Measurements from ENCODE around the gene STRA6. TPM values are rescaled to one million over a fixed set of nuclear protein-coding genes. Genes with fewer than 3 reads are reported as not detected.

The STRA6 gene
- polyA plus RNA-seq, 1 of the 3 experiments (the other 2 are of a cell fraction) = 27.9 TPM

DNA sequence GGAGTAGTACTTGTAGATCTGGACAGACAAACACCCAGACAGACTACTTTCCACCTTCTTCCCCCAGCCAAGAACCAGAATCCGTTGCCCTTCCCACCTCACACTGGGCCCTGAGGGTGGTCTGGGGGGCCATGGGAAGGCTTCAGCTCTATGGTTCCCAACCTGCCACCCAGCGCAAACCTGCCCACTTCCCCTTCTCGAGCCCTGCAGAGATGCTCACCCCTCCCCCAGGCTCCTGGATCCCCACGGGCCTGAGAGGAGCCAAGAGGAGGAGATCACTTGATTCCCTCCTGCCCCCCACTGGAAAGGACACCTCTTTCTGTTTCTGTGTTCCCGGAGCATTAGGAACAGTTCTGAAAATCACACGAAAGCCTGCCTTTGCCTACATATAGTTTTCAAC, 8.7 kb downstream of the STRA6 start:
- no peaks in the 10 kb centered on the region for H4K20me1 ChIP-seq (ENCODE audit: insufficient read depth)
- peak overlapping the region; percentile 34; the same call in 1 of the 2 replicates for H3K4me2 ChIP-seq
- 71% methylated on average over 6 of the region's 6 CpGs for WGBS (ENCODE audit: low lambda C conversion rate)
- H3K36me3 ChIP-seq (replicated peaks in 1 of 2; ENCODE audit: control insufficient read depth in 1 of 2, insufficient read depth in 2 of 2, low read length in 1 of 2) = peaks cover 0 to 34% of the 10 kb centered on the region in 2 experiments
- DNase-seq = no peak
- H3K79me2 ChIP-seq (ENCODE audit: insufficient read depth) = no peaks in the 10 kb centered on the region
- no peaks in the 10 kb centered on the region for H3K9me2 ChIP-seq
- ChIA-PET POLR2A (interaction anchor here (0.8 to 1.3 kb wide), 3 partner anchors 9 to 22 kb away, joined by 3 to 5 read pairs (median 3); partner anchors contain the start of gene STRA6), CTCF (interaction anchor here (0.7 to 10.7 kb wide), 3 partner anchors 9 to 115 kb away, joined by 3 to 85 read pairs (median 7); no protein-coding TSS in a partner anchor)
- no peak overlapping the region for H3K4me3 ChIP-seq (ENCODE audit: low read depth in 2 of 2, low read length in 1 of 2)
- H3K27me3 ChIP-seq (ENCODE audit: insufficient read depth) = no peaks in the 10 kb centered on the region
- peak overlapping the region; percentile 57; the same call in 1 of the 2 replicates for H3K9ac ChIP-seq
- H3F3A ChIP-seq (replicated peaks; ENCODE audit: insufficient read depth) = peaks cover 36% of the 10 kb centered on the region
- H2AFZ ChIP-seq (ENCODE audit: low read depth) = no peak overlapping the region
- H3K4me1 ChIP-seq (ENCODE audit: control insufficient read depth in 1 of 2, insufficient read depth in 2 of 2, low read depth in 1 of 2, low read length in 1 of 2) = peaks cover 44 to 64% of the 10 kb centered on the region in 2 experiments
- H3K9me3 ChIP-seq = no peaks in the 10 kb centered on the region
- no peak for TF ChIP-seq SMC3 (IDR thresholded peaks at IDR 0.05; ENCODE audit: low read depth, low read length)
- no peak for TF ChIP-seq JUND (IDR thresholded peaks at IDR 0.05)
- TF ChIP-seq, protein P1, sequence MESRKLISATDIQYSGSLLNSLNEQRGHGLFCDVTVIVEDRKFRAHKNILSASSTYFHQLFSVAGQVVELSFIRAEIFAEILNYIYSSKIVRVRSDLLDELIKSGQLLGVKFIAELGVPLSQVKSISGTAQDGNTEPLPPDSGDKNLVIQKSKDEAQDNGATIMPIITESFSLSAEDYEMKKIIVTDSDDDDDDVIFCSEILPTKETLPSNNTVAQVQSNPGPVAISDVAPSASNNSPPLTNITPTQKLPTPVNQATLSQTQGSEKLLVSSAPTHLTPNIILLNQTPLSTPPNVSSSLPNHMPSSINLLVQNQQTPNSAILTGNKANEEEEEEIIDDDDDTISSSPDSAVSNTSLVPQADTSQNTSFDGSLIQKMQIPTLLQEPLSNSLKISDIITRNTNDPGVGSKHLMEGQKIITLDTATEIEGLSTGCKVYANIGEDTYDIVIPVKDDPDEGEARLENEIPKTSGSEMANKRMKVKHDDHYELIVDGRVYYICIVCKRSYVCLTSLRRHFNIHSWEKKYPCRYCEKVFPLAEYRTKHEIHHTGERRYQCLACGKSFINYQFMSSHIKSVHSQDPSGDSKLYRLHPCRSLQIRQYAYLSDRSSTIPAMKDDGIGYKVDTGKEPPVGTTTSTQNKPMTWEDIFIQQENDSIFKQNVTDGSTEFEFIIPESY (IDR thresholded peaks at IDR 0.05; ENCODE audit: borderline replicate concordance, low read depth) = no peak
- no peak for TF ChIP-seq FOSL2 (IDR thresholded peaks at IDR 0.05; ENCODE audit: borderline replicate concordance, low read depth)
- no peak for TF ChIP-seq TCF12 (IDR thresholded peaks at IDR 0.05)
- TF ChIP-seq SIN3A (IDR thresholded peaks at IDR 0.05; ENCODE audit: borderline replicate concordance, low read depth, low read length) = no peak
- TF ChIP-seq, protein P2, sequence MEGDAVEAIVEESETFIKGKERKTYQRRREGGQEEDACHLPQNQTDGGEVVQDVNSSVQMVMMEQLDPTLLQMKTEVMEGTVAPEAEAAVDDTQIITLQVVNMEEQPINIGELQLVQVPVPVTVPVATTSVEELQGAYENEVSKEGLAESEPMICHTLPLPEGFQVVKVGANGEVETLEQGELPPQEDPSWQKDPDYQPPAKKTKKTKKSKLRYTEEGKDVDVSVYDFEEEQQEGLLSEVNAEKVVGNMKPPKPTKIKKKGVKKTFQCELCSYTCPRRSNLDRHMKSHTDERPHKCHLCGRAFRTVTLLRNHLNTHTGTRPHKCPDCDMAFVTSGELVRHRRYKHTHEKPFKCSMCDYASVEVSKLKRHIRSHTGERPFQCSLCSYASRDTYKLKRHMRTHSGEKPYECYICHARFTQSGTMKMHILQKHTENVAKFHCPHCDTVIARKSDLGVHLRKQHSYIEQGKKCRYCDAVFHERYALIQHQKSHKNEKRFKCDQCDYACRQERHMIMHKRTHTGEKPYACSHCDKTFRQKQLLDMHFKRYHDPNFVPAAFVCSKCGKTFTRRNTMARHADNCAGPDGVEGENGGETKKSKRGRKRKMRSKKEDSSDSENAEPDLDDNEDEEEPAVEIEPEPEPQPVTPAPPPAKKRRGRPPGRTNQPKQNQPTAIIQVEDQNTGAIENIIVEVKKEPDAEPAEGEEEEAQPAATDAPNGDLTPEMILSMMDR (IDR thresholded peaks at IDR 0.05) = no peak
- TF ChIP-seq EZH2phosphoT487 (IDR thresholded peaks at IDR 0.05; ENCODE audit: borderline replicate concordance, low read depth) = no peak
- TF ChIP-seq CHD2 (IDR thresholded peaks at IDR 0.05; ENCODE audit: low read length, partially characterized antibody) = no peak
- no peak for TF ChIP-seq MXI1 (IDR thresholded peaks at IDR 0.05; ENCODE audit: low read depth, low read length)
- TF ChIP-seq RCOR1 (IDR thresholded peaks at IDR 0.05; ENCODE audit: low read length) = no peak
- TF ChIP-seq NFIC (IDR thresholded peaks at IDR 0.05; ENCODE audit: borderline replicate concordance) = no peak
- no peak for TF ChIP-seq NRF1 (IDR thresholded peaks at IDR 0.05; ENCODE audit: low read depth, low read length)
- TF ChIP-seq MEF2A (IDR thresholded peaks at IDR 0.05; ENCODE audit: borderline replicate concordance, low read depth) = no peak
- TF ChIP-seq, protein P3, sequence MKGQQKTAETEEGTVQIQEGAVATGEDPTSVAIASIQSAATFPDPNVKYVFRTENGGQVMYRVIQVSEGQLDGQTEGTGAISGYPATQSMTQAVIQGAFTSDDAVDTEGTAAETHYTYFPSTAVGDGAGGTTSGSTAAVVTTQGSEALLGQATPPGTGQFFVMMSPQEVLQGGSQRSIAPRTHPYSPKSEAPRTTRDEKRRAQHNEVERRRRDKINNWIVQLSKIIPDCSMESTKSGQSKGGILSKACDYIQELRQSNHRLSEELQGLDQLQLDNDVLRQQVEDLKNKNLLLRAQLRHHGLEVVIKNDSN (IDR thresholded peaks at IDR 0.05; ENCODE audit: borderline replicate concordance, low read depth) = no peak
- TF ChIP-seq, protein P4, sequence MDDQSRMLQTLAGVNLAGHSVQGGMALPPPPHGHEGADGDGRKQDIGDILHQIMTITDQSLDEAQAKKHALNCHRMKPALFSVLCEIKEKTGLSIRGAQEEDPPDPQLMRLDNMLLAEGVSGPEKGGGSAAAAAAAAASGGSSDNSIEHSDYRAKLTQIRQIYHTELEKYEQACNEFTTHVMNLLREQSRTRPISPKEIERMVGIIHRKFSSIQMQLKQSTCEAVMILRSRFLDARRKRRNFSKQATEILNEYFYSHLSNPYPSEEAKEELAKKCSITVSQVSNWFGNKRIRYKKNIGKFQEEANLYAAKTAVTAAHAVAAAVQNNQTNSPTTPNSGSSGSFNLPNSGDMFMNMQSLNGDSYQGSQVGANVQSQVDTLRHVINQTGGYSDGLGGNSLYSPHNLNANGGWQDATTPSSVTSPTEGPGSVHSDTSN (IDR thresholded peaks at IDR 0.05) = no peak
- TF ChIP-seq RXRA (IDR thresholded peaks at IDR 0.05; ENCODE audit: borderline replicate concordance, low read depth) = no peak
- peak overlapping the region; percentile 78 to 89 for H3K27ac ChIP-seq (ENCODE audit: low read depth in 2 of 2, low read length in 1 of 2)
